SU-DHL-6 (cell line): ENCODE data around the gene PPIL4.

Experiments
- H2AFZ ChIP-seq: fragments of 200-600 bp; sonication (generic); 2 replicates; pipeline ENCODE4 v1.6.1; 2014; ENCODE audit warnings: low read depth, mild to moderate bottlenecking, moderate library complexity, mixed read lengths, antibody characterized with exemption, low read length; ENCODE audit not compliant: severe bottlenecking
- H3F3A ChIP-seq: fragments of 200-600 bp; shearing (Covaris generic); 2 replicates; pipeline ENCODE4 v1.6.0; 2016; ENCODE audit warnings: antibody characterized with exemption, mild to moderate bottlenecking; ENCODE audit not compliant: insufficient read depth
- H3K27ac ChIP-seq: fragments of 200-600 bp; sonication (generic); 2 replicates; pipeline ENCODE4 v1.5.1; 2016; ENCODE audit warnings: low read depth, mild to moderate bottlenecking, low read length, moderate library complexity, mixed read lengths
- H3K27me3 ChIP-seq: fragments of 200-600 bp; sonication (generic), shearing (Covaris generic); 2 replicates; pipeline ENCODE4 v1.6.0; 2014; ENCODE audit warnings: mild to moderate bottlenecking, low read length
- H3K36me3 ChIP-seq: fragments of 200-600 bp; sonication (generic); 2 replicates; pipeline ENCODE4 v1.6.1; 2014; ENCODE audit warnings: mild to moderate bottlenecking, low read length, mixed read lengths
- H3K4me2 ChIP-seq: fragments of 300-600, 200-600 bp; shearing (Covaris generic), sonication (generic); 2 replicates; pipeline ENCODE4 v1.6.0; 2014; ENCODE audit warnings: low read length, low read depth, mild to moderate bottlenecking; ENCODE audit not compliant: poor library complexity, severe bottlenecking
- H3K4me3 ChIP-seq: fragments of 200-600 bp; sonication (generic); 2 replicates; pipeline ENCODE4 v1.5.1; 2014; ENCODE audit warnings: antibody characterized with exemption, low read length, mild to moderate bottlenecking, mixed read lengths; ENCODE audit not compliant: insufficient read depth, poor library complexity, severe bottlenecking
- H3K79me2 ChIP-seq: fragments of 200-600 bp; sonication (generic); 2 replicates; pipeline ENCODE4 v1.6.1; 2014; ENCODE audit warnings: mild to moderate bottlenecking, low read length, moderate library complexity; ENCODE audit not compliant: insufficient read depth
- H3K9ac ChIP-seq: fragments of 200-600 bp; sonication (generic); 2 replicates; pipeline ENCODE4 v1.7.0; 2014; ENCODE audit warnings: mild to moderate bottlenecking, low read length
- H3K9me2 ChIP-seq: fragments of 200-600 bp; sonication (generic); replicated peaks from 2 replicates; pipeline ENCODE4 v1.6.1; 2014; ENCODE audit warnings: low read length; ENCODE audit not compliant: insufficient read depth
- H3K9me3 ChIP-seq: fragments of 200-600 bp; sonication (generic); 2 replicates; pipeline ENCODE4 v1.6.1; 2014; ENCODE audit warnings: low read length, mixed read lengths; ENCODE audit not compliant: insufficient read depth
- H4K20me1 ChIP-seq: fragments of 200-600 bp; sonication (generic); 2 replicates; pipeline ENCODE4 v1.6.1; 2014; ENCODE audit warnings: low read depth, mild to moderate bottlenecking, antibody characterized with exemption, low read length, moderate library complexity, mixed read lengths
- CTCF ChIP-seq: fragments of 200-600 bp; sonication (generic); IDR thresholded peaks from one replicate; pipeline ENCODE4 v1.5.1; 2017; ENCODE audit warnings: antibody characterized with exemption, mild to moderate bottlenecking, low read length, moderate library complexity; ENCODE audit not compliant: insufficient read depth, poor library complexity, severe bottlenecking
- EZH2phosphoT487 ChIP-seq: fragments of 200-600 bp; sonication (generic), shearing (Covaris generic); conservative IDR thresholded peaks from 2 replicates; pipeline ENCODE4 v1.6.1; 2018; ENCODE audit warnings: mild to moderate bottlenecking, antibody characterized with exemption, low read length, moderate library complexity, mixed read lengths

Gene PPIL4

DNA sequence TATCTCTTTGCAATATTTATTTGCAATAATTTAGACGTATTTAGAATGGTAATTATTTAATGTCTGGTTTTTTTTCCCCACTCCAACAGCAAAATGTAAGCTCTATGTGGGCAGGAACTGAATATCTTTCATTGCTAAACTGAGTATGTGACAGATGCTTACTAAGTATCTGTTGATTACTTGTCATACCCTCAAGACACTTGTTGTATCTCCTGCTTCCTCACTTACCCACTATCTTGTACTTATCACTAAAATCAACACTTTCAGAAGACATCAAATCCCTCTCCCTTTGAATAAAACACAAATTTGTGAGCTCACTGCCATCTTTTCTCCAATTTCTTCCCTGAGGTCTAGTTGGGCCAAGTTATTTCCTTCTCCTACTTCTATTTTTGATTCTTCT, 30.3 kb downstream of the PPIL4 start:
- Histone ChIP-seq H2AFZ (no peak overlapping the region), H3F3A (peaks cover 9% of the 10 kb centered on the region; the same call in 1 of the 2 replicates), H4K20me1 (no peaks in the 10 kb centered on the region), H3K4me2 (no peak overlapping the region), H3K27me3 (no peaks in the 10 kb centered on the region), H3K9me3 (no peaks in the 10 kb centered on the region), H3K79me2 (no peaks in the 10 kb centered on the region), H3K9me2 (no peaks in the 10 kb centered on the region), H3K36me3 (peaks cover 25% of the 10 kb centered on the region; the same call in 1 of the 2 replicates), H3K27ac (no peak overlapping the region), H3K9ac (no peak overlapping the region), H3K4me3 (no peak overlapping the region)
- TF ChIP-seq EZH2phosphoT487 = no peak
- no peak for TF ChIP-seq CTCF

DNA sequence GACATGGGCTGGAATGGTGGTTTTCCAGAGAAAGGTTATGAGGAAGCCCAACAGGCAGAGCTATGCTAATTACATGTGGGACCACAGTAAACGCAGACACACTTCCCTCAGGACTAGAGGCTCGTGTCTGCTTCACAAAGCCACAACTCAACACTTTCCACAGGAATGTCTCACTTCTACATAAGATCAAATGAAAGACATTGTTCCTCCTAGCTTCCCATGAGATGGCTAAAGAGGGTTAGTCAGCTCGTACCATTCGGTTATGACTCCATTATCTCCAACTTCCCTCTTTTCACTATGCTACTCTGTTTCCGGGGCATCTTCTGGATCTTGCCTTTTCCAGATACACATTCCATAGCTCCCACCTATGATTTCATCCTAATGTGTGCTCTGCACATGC, 31.9 kb downstream of the PPIL4 start:
- Histone ChIP-seq H3K27ac (no peak overlapping the region), H3K9me2 (no peaks in the 10 kb centered on the region)

GRCh38 chr6:149510793-149511512, 34.9 kb downstream of the PPIL4 start:
- no peaks in the 10 kb centered on the region for H4K20me1 ChIP-seq
- no peak overlapping the region for H3K4me3 ChIP-seq
- no peak overlapping the region for H2AFZ ChIP-seq
- H3K27me3 ChIP-seq = no peaks in the 10 kb centered on the region
- no peak overlapping the region for H3K27ac ChIP-seq
- no peak overlapping the region for H3K4me2 ChIP-seq
- H3K9ac ChIP-seq = no peak overlapping the region
- no peaks in the 10 kb centered on the region for H3K9me3 ChIP-seq
- TF ChIP-seq CTCF (no peak), EZH2phosphoT487 (no peak)
- peaks cover 9% of the 10 kb centered on the region for H3F3A ChIP-seq
- H3K36me3 ChIP-seq = peaks cover 10% of the 10 kb centered on the region; the same call in 1 of the 2 replicates
- H3K79me2 ChIP-seq = no peaks in the 10 kb centered on the region
- no peaks in the 10 kb centered on the region for H3K9me2 ChIP-seq

More for the DNA sequence above, 31.9 kb downstream of the PPIL4 start:
- Histone ChIP-seq H3K79me2 (no peaks in the 10 kb centered on the region), H4K20me1 (no peaks in the 10 kb centered on the region), H3K36me3 (peaks cover 22% of the 10 kb centered on the region; the same call in 1 of the 2 replicates), H3K9me3 (no peaks in the 10 kb centered on the region), H3F3A (peaks cover 9% of the 10 kb centered on the region; the same call in 1 of the 2 replicates), H3K27me3 (no peaks in the 10 kb centered on the region), H3K4me2 (no peak overlapping the region), H3K9ac (no peak overlapping the region), H3K4me3 (no peak overlapping the region), H2AFZ (no peak overlapping the region)
- TF ChIP-seq CTCF (no peak), EZH2phosphoT487 (no peak)
